HepG2 (cell line): ENCODE measurements around the gene METRNL. TPM values are rescaled to one million over a fixed set of nuclear protein-coding genes. Genes with fewer than 3 reads are reported as not detected.

Experiments used
- ATAC-seq: fragments of 200-7000 bp; cut with Tn5 transposase; 3 replicates; pipeline ENCODE4 v1.9.1; 2020; ENCODE audit warnings: mild to moderate bottlenecking, moderate library complexity
- BruUV-seq: library from RNA; stranded (reverse); fragments of 400-500 nt; replicated peaks from 2 replicates; lab custom pipeline; 2021; lab: Mats Ljungman, UMichigan
- CTCF ChIA-PET: fragments of 300-600 bp; formaldehyde crosslinking; extraction: SDS; loops from one replicate; lab custom pipeline; 2021; ENCODE audit warnings: low total read pairs, inconsistent platforms, low intra/inter-chr PET ratio; lab: Yijun Ruan, JAX
- POLR2A ChIA-PET: fragments of 350-600 bp; sonication (Branson Sonifier 250); formaldehyde crosslinking; loops from one replicate; lab custom pipeline; 2020; ENCODE audit warnings: antibody characterized with exemption, inconsistent platforms; lab: Yijun Ruan, JAX
- DNase-seq: peaks from one replicate; pipeline ENCODE4 v3.0.0-alpha.2; 2015; ENCODE audit warnings: low spot score
- FAIRE-seq: peaks from 3 replicates; lab custom pipeline; 2011; peaks lifted over from hg19 to GRCh38; lab: Jason Lieb, UNC
- H2AFZ ChIP-seq: one replicate; pipeline ENCODE4 v1.6.1; 2011; ENCODE audit warnings: low read length, inconsistent platforms
- H3K27ac ChIP-seq: fragments of 300-600 bp; 3 replicates; pipeline ENCODE4 v1.8.0; 2011; ENCODE audit warnings: mixed run types, mild to moderate bottlenecking, mixed read lengths, low read length, inconsistent platforms; ENCODE audit not compliant: insufficient read depth; ENCODE audit errors: extremely low read length
- H3K27me3 ChIP-seq, 2 experiments: fragments of 200-600 bp in 1 of 2; 2 replicates in 1 of 2; 3 replicates in 1 of 2; pipeline versions ENCODE4 v1.6.0 to v1.8.0; 2011; ENCODE audit warnings: low read length in 2 of 2, mild to moderate bottlenecking in 2 of 2, moderate library complexity in 2 of 2, inconsistent platforms in 1 of 2; ENCODE audit not compliant: insufficient read depth in 2 of 2, control insufficient read depth in 1 of 2
- H3K36me3 ChIP-seq, 2 experiments: fragments of 200-600 bp in 1 of 2; replicated peaks in 1 of 2; 2 replicates in 1 of 2; 3 replicates in 1 of 2; pipeline versions ENCODE4 v1.5.1 to v1.8.0; 2011; ENCODE audit warnings: low read length in 2 of 2, inconsistent platforms in 1 of 2; ENCODE audit not compliant: insufficient read depth in 2 of 2, control insufficient read depth in 1 of 2
- H3K4me1 ChIP-seq: 2 replicates; pipeline ENCODE4 v1.5.1; 2012; ENCODE audit warnings: low read length, inconsistent platforms; ENCODE audit not compliant: insufficient read depth
- H3K4me2 ChIP-seq: 2 replicates; pipeline ENCODE4 v1.6.0; 2011; ENCODE audit warnings: low read depth, low read length, inconsistent platforms
- H3K4me3 ChIP-seq, 3 experiments: fragments of 200-600 bp in 1 of 3; sonication (generic), shearing (Covaris generic) in 1 of 3; replicated peaks in 1 of 3; 2 replicates each; pipeline ENCODE4 v1.5.1; 2011 to 2016; ENCODE audit warnings: low read length in 3 of 3, inconsistent platforms in 2 of 3, low read depth in 2 of 3, mild to moderate bottlenecking in 2 of 3, control low read depth in 1 of 3, mixed read lengths in 1 of 3; ENCODE audit not compliant: insufficient read depth in 1 of 3
- H3K79me2 ChIP-seq: one replicate; pipeline ENCODE4 v1.6.1; 2011; ENCODE audit warnings: low read length, inconsistent platforms; ENCODE audit not compliant: insufficient read depth
- H3K9ac ChIP-seq: 2 replicates; pipeline ENCODE4 v1.6.0; 2011; ENCODE audit warnings: mild to moderate bottlenecking, low read depth, low read length, inconsistent platforms; ENCODE audit not compliant: insufficient read depth
- H3K9me3 ChIP-seq: 2 replicates; pipeline ENCODE4 v1.5.1; 2012; ENCODE audit warnings: mild to moderate bottlenecking, low read length
- H4K20me1 ChIP-seq: 2 replicates; pipeline ENCODE4 v1.6.0; 2011; ENCODE audit warnings: inconsistent platforms, mild to moderate bottlenecking, low read length, moderate library complexity; ENCODE audit not compliant: insufficient read depth
- CBX2 ChIP-seq, 2 experiments: fragments of 200-600 bp in 1 of 2; sonication (generic); formaldehyde crosslinking in 1 of 2; IDR thresholded peaks; 2 replicates each; pipeline versions ENCODE4 v1.7.0 to v1.8.1; 2018 to 2022; ENCODE audit warnings: low read depth in 2 of 2, low read length in 1 of 2, mild to moderate bottlenecking in 1 of 2, missing genetic modification reagents in 1 of 2
- CHD4 ChIP-seq: fragments of 200-600 bp; sonication (generic); IDR thresholded peaks from 2 replicates; pipeline ENCODE4 v1.7.0; 2017; ENCODE audit warnings: mild to moderate bottlenecking, low read length, borderline replicate concordance
- MAFK ChIP-seq, 2 experiments: IDR thresholded peaks in 1 of 2; conservative IDR thresholded peaks in 1 of 2; 2 replicates each; pipeline ENCODE4 v1.6.1; 2011; ENCODE audit warnings: improper control_type of control experiment in 2 of 2, low read length in 2 of 2
- RBM22 ChIP-seq: fragments of 200-400 bp; formaldehyde crosslinking; optimal IDR thresholded peaks from 2 replicates; pipeline ENCODE3; 2017; ENCODE audit warnings: mild to moderate bottlenecking, low read length, moderate library complexity
- ZBTB10 ChIP-seq: sonication (generic); formaldehyde crosslinking; IDR thresholded peaks from 2 replicates; pipeline ENCODE4 v1.4.0; 2020; ENCODE audit warnings: missing genetic modification reagents, borderline replicate concordance
- ZNF12 ChIP-seq: sonication (generic); formaldehyde crosslinking; IDR thresholded peaks from 2 replicates; pipeline ENCODE4 v1.5.0; 2020; ENCODE audit warnings: missing genetic modification reagents
- ZNF225 ChIP-seq: sonication (generic); formaldehyde crosslinking; IDR thresholded peaks from 2 replicates; pipeline ENCODE4 v1.4.0; 2020; ENCODE audit warnings: mild to moderate bottlenecking, missing genetic modification reagents
- ZNF253 ChIP-seq: sonication (generic); formaldehyde crosslinking; IDR thresholded peaks from 2 replicates; pipeline ENCODE4 v1.8.0; 2022; ENCODE audit warnings: mild to moderate bottlenecking, missing genetic modification reagents, borderline replicate concordance
- ZNF274 ChIP-seq: sonication (generic); formaldehyde crosslinking; IDR thresholded peaks from 2 replicates; pipeline ENCODE4 v1.5.1; 2020; ENCODE audit warnings: mild to moderate bottlenecking, missing genetic modification reagents
- ZNF3 ChIP-seq: IDR thresholded peaks from 2 replicates; pipeline ENCODE4 v1.7.0; 2017; ENCODE audit warnings: inconsistent platforms
- ZNF317 ChIP-seq: sonication (generic); formaldehyde crosslinking; IDR thresholded peaks from 2 replicates; pipeline ENCODE4 v1.5.0; 2020; ENCODE audit warnings: mild to moderate bottlenecking, missing genetic modification reagents
- ZNF589 ChIP-seq: sonication (generic); formaldehyde crosslinking; conservative IDR thresholded peaks from 2 replicates; pipeline ENCODE4 v1.8.0; 2022; ENCODE audit warnings: mild to moderate bottlenecking, moderate library complexity, missing genetic modification reagents
- WGBS: methylation state at CpG from one replicate; pipeline ENCODE4 v1.1.6; 2017; ENCODE audit warnings: low lambda C conversion rate; 5-methylcytosine and 5-hydroxymethylcytosine counted together
- in situ Hi-C: cut with HindIII; loops from 2 replicates; pipeline ENCODE4 v1.10.0; 2017; ENCODE audit warnings: low pct_unique_long_range_greater_than_20kb; ENCODE audit not compliant: extremely low pct_ligation_motif_present
- intact Hi-C: fragments of 100-400 bp; cut with micrococcal nuclease; formaldehyde crosslinking; loops from one replicate; pipeline ENCODE4 v1.10.0; 2022; ENCODE audit not compliant: unreplicated experiment
- polyA plus RNA-seq, 8 experiments: library from polyadenylated mRNA; depleted of rRNA in 3 of 8; stranded (reverse) in 7 of 8; unstranded in 1 of 8; fragments of >200 nt; fragmentation: Illumina TruSeq in 4 of 8; extraction: Trizol in 4 of 8; gene quantifications; 2 replicates each; pipeline versions ENCODE4 v1.2.1 to v1.2.3, GENCODE V29; 2011 to 2016; ENCODE audit warnings: low read depth in 4 of 8, missing spikeins in 1 of 8, mixed read lengths in 1 of 8; ENCODE audit not compliant: insufficient read depth in 1 of 8
- total RNA-seq, 5 experiments: library from RNA; depleted of rRNA; stranded (reverse); fragments of >200 nt; fragmentation: Illumina TruSeq; extraction: Trizol; gene quantifications; 2 replicates each; pipeline ENCODE4 v1.2.3, GENCODE V29; 2016; ENCODE audit warnings: low read depth in 1 of 5
- TF ChIP-seq, protein P1 (sequence below), 2 experiments: sonication (generic) in 1 of 2; formaldehyde crosslinking in 1 of 2; IDR thresholded peaks; 2 replicates each; pipeline versions ENCODE4 v1.5.1 to v1.6.1; 2011 to 2020; ENCODE audit warnings: borderline replicate concordance in 1 of 2, low read depth in 1 of 2, low read length in 1 of 2, mild to moderate bottlenecking in 1 of 2, missing genetic modification reagents in 1 of 2, moderate library complexity in 1 of 2

METRNL gene
- total and polyA plus RNA-seq, 2 of the 13 experiments (the other 11 are each of a cell fraction or from before 2014, with no cell fraction given), result 0.66 to 0.84 TPM

DNA sequence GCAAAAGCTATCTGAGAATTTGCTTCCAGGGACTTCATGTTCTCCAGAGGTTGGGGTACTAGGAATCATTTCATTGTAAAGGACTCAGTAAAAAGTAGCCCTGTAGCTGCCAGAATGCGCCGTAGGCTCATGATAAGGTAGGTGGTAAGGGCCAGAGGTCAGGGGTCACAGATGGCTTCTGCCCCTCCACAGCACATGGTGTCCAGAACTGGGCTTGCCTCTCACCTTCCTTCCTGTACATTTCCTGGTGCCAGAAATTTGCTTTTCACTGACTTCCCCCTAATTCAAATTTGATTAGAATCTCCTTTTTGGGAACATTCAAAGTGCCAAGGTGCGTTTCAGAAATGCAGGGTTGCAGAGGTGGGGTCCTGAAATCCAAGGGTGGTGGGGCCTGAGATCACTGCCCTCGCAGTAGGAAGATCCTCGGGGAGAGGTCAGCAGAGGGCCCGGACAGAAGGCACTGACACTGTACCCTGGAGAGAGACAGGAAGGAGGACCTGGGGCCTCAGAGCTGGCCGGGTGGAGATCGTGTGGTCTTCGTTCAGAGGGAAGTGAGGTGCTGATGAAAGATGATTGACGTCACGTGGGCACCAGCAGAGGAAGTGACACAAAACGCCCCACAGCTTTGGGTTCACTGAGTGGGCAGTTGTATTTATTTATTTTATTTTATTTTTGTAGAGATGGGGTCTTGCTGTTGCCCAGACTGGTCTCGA lies 25.5 kb upstream of the METRNL start (continued):
- TF ChIP-seq MAFK (conservative IDR thresholded peaks at IDR 0.05 in 1 of 2, IDR thresholded peaks at IDR 0.05 in 1 of 2; ENCODE audit: low read length in 2 of 2), result no peak
- TF ChIP-seq ZNF253, result no peak
- TF ChIP-seq, protein P1, sequence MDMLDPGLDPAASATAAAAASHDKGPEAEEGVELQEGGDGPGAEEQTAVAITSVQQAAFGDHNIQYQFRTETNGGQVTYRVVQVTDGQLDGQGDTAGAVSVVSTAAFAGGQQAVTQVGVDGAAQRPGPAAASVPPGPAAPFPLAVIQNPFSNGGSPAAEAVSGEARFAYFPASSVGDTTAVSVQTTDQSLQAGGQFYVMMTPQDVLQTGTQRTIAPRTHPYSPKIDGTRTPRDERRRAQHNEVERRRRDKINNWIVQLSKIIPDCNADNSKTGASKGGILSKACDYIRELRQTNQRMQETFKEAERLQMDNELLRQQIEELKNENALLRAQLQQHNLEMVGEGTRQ (IDR thresholded peaks at IDR 0.05; ENCODE audit: low read depth, low read length), result no peak
- TF ChIP-seq, protein P1 (CRISPR knock-in tag; IDR thresholded peaks at IDR 0.05; ENCODE audit: borderline replicate concordance), result no peak
- no peak for TF ChIP-seq ZNF225 (CRISPR knock-in tag)

DNA sequence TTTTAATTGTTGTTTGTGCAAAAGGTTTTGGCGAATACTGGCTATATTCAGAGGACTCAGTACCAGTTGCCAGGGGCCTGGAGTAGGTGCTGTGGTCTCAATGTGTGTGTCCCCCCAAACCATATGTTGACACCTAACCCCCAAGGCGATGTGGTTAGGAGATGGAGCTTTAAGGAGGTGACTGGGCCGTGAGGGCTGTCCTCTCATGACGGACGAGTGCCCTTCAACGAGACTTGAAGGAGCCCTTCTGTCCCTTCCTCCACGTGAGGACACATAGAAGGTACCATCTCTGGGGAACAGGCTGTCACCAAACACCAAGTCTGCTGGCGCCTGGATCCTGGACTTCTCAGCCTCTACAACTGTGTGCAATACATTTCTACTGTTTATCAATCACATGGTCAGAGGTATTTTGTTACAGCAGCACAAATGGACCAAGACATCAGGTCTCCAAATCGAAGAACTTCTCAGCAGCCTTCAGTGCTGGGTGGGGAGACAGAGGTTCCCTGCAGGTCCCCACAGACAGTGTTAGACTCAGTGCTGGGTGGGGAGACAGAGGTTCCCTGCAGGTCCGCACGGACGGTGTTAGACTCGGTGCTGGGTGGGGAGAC lies 24.8 kb upstream of the METRNL start:
- in situ Hi-C loops (no loop called here), intact Hi-C loops (no loop called here)
- FAIRE-seq (no peak), DNase-seq (no peak), ATAC-seq (no peak)
- no peak for TF ChIP-seq CHD4
- TF ChIP-seq CBX2 (IDR thresholded peaks at IDR 0.05; ENCODE audit: low read depth, low read length), result no peak
- TF ChIP-seq CBX2 (CRISPR knock-in tag; IDR thresholded peaks at IDR 0.05; ENCODE audit: low read depth), result no peak
- peak; percentile 97 for TF ChIP-seq ZNF12 (CRISPR knock-in tag)
- TF ChIP-seq ZNF589, result no peak
- TF ChIP-seq ZNF3 (CRISPR knock-in tag), result no peak
- no peak for TF ChIP-seq RBM22
- TF ChIP-seq ZBTB10 (CRISPR knock-in tag), result no peak
- peak; percentile 82 for TF ChIP-seq ZNF317 (CRISPR knock-in tag)
- no peak for TF ChIP-seq ZNF274
- no peak overlapping the region for H3K4me3 ChIP-seq
- no peaks in the 10 kb centered on the region for H3K9me3 ChIP-seq
- 60% methylated on average over 13 of the region's 13 CpGs for WGBS
- H3K4me1 ChIP-seq, result peaks cover 62% of the 10 kb centered on the region
- H3K27ac ChIP-seq, result no peak overlapping the region
- no TSS peak for BruUV-seq
- no peaks in the 10 kb centered on the region for H4K20me1 ChIP-seq
- H3K27me3 ChIP-seq, result peaks cover 8 to 58% of the 10 kb centered on the region in 2 experiments; a peak in 4 of 5 replicates
- no peaks in the 10 kb centered on the region for H3K79me2 ChIP-seq
- ChIA-PET CTCF (no interaction called here), POLR2A (no interaction called here)
- no peak overlapping the region for H3K4me2 ChIP-seq
- H3K9ac ChIP-seq, result no peak overlapping the region
- H2AFZ ChIP-seq, result no peak overlapping the region
- no peaks in the 10 kb centered on the region for H3K36me3 ChIP-seq
